ENCODE results near the gene PPP1CB.

The PPP1CB gene

GRCh38 chr2:28755421-28755820 is 3.8 kb downstream of the PPP1CB start:
- ChIA-PET POLR2A (interaction anchor here (1.0 kb wide), 1 partner anchor 72 kb away, joined by 3 read pairs; no protein-coding TSS in a partner anchor), CTCF (interaction anchor here (0.8 kb wide), 1 partner anchor 161 kb away, joined by 6 read pairs; no protein-coding TSS in a partner anchor)
- no peak for TF ChIP-seq CTBP1 (IDR thresholded peaks at IDR 0.05; ENCODE audit: borderline replicate concordance)
- TF ChIP-seq ZNF384 (IDR thresholded peaks at IDR 0.05): no peak
- TF ChIP-seq SUZ12 (IDR thresholded peaks at IDR 0.05): no peak
- no peak for TF ChIP-seq HDGF (IDR thresholded peaks at IDR 0.05; ENCODE audit: borderline replicate concordance)
- no peak for TF ChIP-seq FOXM1 (IDR thresholded peaks at IDR 0.05; ENCODE audit: borderline replicate concordance)
- TF ChIP-seq SP1 (IDR thresholded peaks at IDR 0.05): no peak
- no peak for TF ChIP-seq FOXA1 (IDR thresholded peaks at IDR 0.05)
- no peak for TF ChIP-seq L3MBTL2 (conservative IDR thresholded peaks at IDR 0.05)
- no peak for DNase-seq (ENCODE audit: extremely low spot score)

- ChIA-PET CTCF (no interaction called here), POLR2A (no interaction called here)
- no peak for DNase-seq (ENCODE audit: extremely low spot score)
- TF ChIP-seq LEF1 (IDR thresholded peaks at IDR 0.05; ENCODE audit: borderline replicate concordance): no peak
- no peak for TF ChIP-seq CTBP1 (IDR thresholded peaks at IDR 0.05; ENCODE audit: borderline replicate concordance)
- TF ChIP-seq TARDBP (IDR thresholded peaks at IDR 0.05): no peak
- no peak for TF ChIP-seq NFRKB (IDR thresholded peaks at IDR 0.05)
- TF ChIP-seq SUZ12 (IDR thresholded peaks at IDR 0.05): no peak
- TF ChIP-seq, protein P1, sequence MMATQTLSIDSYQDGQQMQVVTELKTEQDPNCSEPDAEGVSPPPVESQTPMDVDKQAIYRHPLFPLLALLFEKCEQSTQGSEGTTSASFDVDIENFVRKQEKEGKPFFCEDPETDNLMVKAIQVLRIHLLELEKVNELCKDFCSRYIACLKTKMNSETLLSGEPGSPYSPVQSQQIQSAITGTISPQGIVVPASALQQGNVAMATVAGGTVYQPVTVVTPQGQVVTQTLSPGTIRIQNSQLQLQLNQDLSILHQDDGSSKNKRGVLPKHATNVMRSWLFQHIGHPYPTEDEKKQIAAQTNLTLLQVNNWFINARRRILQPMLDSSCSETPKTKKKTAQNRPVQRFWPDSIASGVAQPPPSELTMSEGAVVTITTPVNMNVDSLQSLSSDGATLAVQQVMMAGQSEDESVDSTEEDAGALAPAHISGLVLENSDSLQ (IDR thresholded peaks at IDR 0.05): no peak
- TF ChIP-seq L3MBTL2 (conservative IDR thresholded peaks at IDR 0.05): no peak
- no peak for TF ChIP-seq BHLHE40 (IDR thresholded peaks at IDR 0.05; ENCODE audit: borderline replicate concordance)
- TF ChIP-seq SP1 (IDR thresholded peaks at IDR 0.05): no peak
- TF ChIP-seq FOXA1 (IDR thresholded peaks at IDR 0.05): no peak
Measured at GRCh38 chr2:28758459-28758858, 6.8 kb downstream of the PPP1CB start.

GRCh38 chr2:28761420-28761819 is 9.8 kb downstream of the PPP1CB start:
- TF ChIP-seq SUZ12 (IDR thresholded peaks at IDR 0.05): no peak
- no peak for TF ChIP-seq FOXM1 (IDR thresholded peaks at IDR 0.05; ENCODE audit: borderline replicate concordance)
- TF ChIP-seq TARDBP (IDR thresholded peaks at IDR 0.05): no peak
- TF ChIP-seq LEF1 (IDR thresholded peaks at IDR 0.05; ENCODE audit: borderline replicate concordance): no peak
- TF ChIP-seq ARNT (IDR thresholded peaks at IDR 0.05): no peak
- no peak for TF ChIP-seq FOXK2 (IDR thresholded peaks at IDR 0.05)
- no peak for TF ChIP-seq BHLHE40 (IDR thresholded peaks at IDR 0.05; ENCODE audit: borderline replicate concordance)
- TF ChIP-seq SP1 (IDR thresholded peaks at IDR 0.05): no peak
- TF ChIP-seq CTBP1 (IDR thresholded peaks at IDR 0.05; ENCODE audit: borderline replicate concordance): no peak
- no peak for TF ChIP-seq HDGF (IDR thresholded peaks at IDR 0.05; ENCODE audit: borderline replicate concordance)
- TF ChIP-seq, protein P1 (IDR thresholded peaks at IDR 0.05): no peak
- no peak for TF ChIP-seq L3MBTL2 (conservative IDR thresholded peaks at IDR 0.05)
- TF ChIP-seq ZNF384 (IDR thresholded peaks at IDR 0.05): no peak
- no peak for TF ChIP-seq FOXA1 (IDR thresholded peaks at IDR 0.05)
- no peak for TF ChIP-seq NFRKB (IDR thresholded peaks at IDR 0.05)
- POLR2A ChIA-PET: interaction anchor here (2.4 kb wide), 1 partner anchor 10 kb away, joined by 9 read pairs; the partner anchor contains the start of gene PPP1CB
- CTCF ChIA-PET: no interaction called here
- DNase-seq (ENCODE audit: extremely low spot score): no peak

GRCh38 chr2:28764909-28765711 is 13.5 kb downstream of the PPP1CB start:
- CTCF ChIA-PET: no interaction called here
- DNase-seq (ENCODE audit: extremely low spot score): no peak
- POLR2A ChIA-PET: no interaction called here
- TF ChIP-seq SP1 (IDR thresholded peaks at IDR 0.05): no peak

DNA sequence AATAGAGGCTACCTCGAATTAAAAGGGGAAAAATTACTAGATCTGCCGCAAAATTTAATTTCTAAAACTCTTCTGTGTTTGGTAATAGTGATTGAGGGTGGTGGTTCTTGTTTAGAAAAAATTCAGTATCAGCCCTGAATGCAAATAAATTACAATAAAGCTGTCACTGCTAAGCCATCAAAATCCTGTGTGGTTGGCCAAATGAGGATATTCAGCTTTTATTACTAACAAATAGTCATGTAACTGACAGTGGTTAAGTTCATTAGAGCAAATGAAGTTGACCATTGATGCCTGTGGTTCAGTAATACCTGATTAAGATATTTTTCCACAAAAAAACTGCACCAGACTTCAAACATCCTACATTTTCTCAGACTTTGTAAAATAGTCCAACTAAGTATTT is 14.4 kb downstream of the PPP1CB start:
- ChIA-PET POLR2A (no interaction called here), CTCF (no interaction called here)
- no peak for DNase-seq (ENCODE audit: extremely low spot score)
- TF ChIP-seq ARNT (IDR thresholded peaks at IDR 0.05): no peak
- TF ChIP-seq TARDBP (IDR thresholded peaks at IDR 0.05): no peak
- TF ChIP-seq BHLHE40 (IDR thresholded peaks at IDR 0.05; ENCODE audit: borderline replicate concordance): no peak
- TF ChIP-seq L3MBTL2 (conservative IDR thresholded peaks at IDR 0.05): no peak
- TF ChIP-seq FOXM1 (IDR thresholded peaks at IDR 0.05; ENCODE audit: borderline replicate concordance): no peak
- TF ChIP-seq, protein P1 (IDR thresholded peaks at IDR 0.05): peak; percentile 71
- no peak for TF ChIP-seq LEF1 (IDR thresholded peaks at IDR 0.05; ENCODE audit: borderline replicate concordance)

DNA sequence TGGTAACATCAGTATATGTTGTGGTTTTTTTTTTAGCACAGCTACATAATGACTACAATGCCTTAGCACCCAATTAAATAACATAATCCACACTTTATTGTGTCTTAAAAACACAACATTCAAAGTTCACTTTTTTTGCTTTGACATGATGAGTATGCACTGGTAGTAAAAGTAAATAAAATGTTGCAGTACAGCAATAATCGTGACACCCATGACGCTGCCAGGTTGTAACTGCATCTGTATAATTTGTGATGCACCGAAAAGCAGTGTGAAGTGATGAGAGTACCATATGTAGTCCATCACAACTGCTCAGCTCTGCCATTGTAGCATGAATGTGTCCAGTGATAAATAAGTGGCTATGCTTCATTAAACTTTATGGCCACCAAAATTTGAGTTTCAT is 15.7 kb downstream of the PPP1CB start:
- ChIA-PET POLR2A (no interaction called here), CTCF (no interaction called here)
- DNase-seq (ENCODE audit: extremely low spot score): no peak
- TF ChIP-seq CTBP1 (IDR thresholded peaks at IDR 0.05; ENCODE audit: borderline replicate concordance) (no peak), TARDBP (IDR thresholded peaks at IDR 0.05) (no peak), LEF1 (IDR thresholded peaks at IDR 0.05; ENCODE audit: borderline replicate concordance) (no peak), ELF4 (IDR thresholded peaks at IDR 0.05) (no peak), SUZ12 (IDR thresholded peaks at IDR 0.05) (no peak), HDGF (IDR thresholded peaks at IDR 0.05; ENCODE audit: borderline replicate concordance) (no peak), NFRKB (IDR thresholded peaks at IDR 0.05) (no peak), ZNF384 (IDR thresholded peaks at IDR 0.05) (no peak), SP1 (IDR thresholded peaks at IDR 0.05) (no peak), FOXM1 (IDR thresholded peaks at IDR 0.05; ENCODE audit: borderline replicate concordance) (no peak), ARNT (IDR thresholded peaks at IDR 0.05) (no peak), L3MBTL2 (conservative IDR thresholded peaks at IDR 0.05) (no peak), FOXA1 (IDR thresholded peaks at IDR 0.05) (no peak), BHLHE40 (IDR thresholded peaks at IDR 0.05; ENCODE audit: borderline replicate concordance) (no peak), FOXK2 (IDR thresholded peaks at IDR 0.05) (no peak)
- TF ChIP-seq, protein P1 (IDR thresholded peaks at IDR 0.05): no peak
